Measurements from ENCODE around the gene LTBP2. TPM values are rescaled to one million over a fixed set of nuclear protein-coding genes. Genes with fewer than 3 reads are reported as not detected.

Gene LTBP2
- total RNA-seq, 1 experiment from 2014 or later = 1.5 TPM

- Histone ChIP-seq H3K27me3 (ENCODE audit: insufficient read depth, low read length) (no peaks in the 10 kb centered on the region), H2AFZ (ENCODE audit: low read depth, low read length, poor library complexity, severe bottlenecking) (no peak overlapping the region), H3K4me2 (ENCODE audit: low read length) (no peak overlapping the region), H3K9me3 (ENCODE audit: control insufficient read depth in 1 of 2, insufficient read depth in 1 of 2, low read depth in 1 of 2, low read length in 2 of 2) (no peaks in the 10 kb centered on the region), H3K4me1 (ENCODE audit: control insufficient read depth in 1 of 2, insufficient read depth in 2 of 2, low read length in 2 of 2) (0 out of 4 replicates have a peak, but pooled peaks cover 0 to 3% of the 10 kb centered on the region in 2 experiments), H3K27ac (ENCODE audit: low read depth, low read length) (no peak overlapping the region), H3K36me3 (ENCODE audit: control insufficient read depth in 1 of 2, insufficient read depth in 2 of 2, low read length in 2 of 2) (no peaks in the 10 kb centered on the region), H3K79me2 (ENCODE audit: insufficient read depth, low read length) (no peaks in the 10 kb centered on the region), H3K9ac (ENCODE audit: low read length) (no peak overlapping the region), H4K20me1 (ENCODE audit: insufficient read depth) (no peaks in the 10 kb centered on the region), H3K4me3 (replicated peaks in 1 of 2; ENCODE audit: low read depth in 1 of 2, low read length in 2 of 2) (no peak overlapping the region), H3K9me2 (ENCODE audit: insufficient read depth) (no peaks in the 10 kb centered on the region)
- CTCF ChIA-PET = no interaction called here
- RAD21 ChIA-PET (ENCODE audit: low non-redundant PET in 1 of 2, low total read pairs in 2 of 2, uncharacterized antibody in 2 of 2, unreplicated experiment in 2 of 2) = no interaction called here
- ATAC-seq (no peak), DNase-seq (ENCODE audit: low read depth, low spot score) (no peak)
- POLR2A ChIA-PET = no interaction called here
- no TSS peak for BruUV-seq (replicated peaks)
- intact Hi-C loops (cut with micrococcal nuclease) = no loop called here
- TF ChIP-seq, protein P1, sequence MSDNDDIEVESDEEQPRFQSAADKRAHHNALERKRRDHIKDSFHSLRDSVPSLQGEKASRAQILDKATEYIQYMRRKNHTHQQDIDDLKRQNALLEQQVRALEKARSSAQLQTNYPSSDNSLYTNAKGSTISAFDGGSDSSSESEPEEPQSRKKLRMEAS (IDR thresholded peaks at IDR 0.05) = no peak
- no peak for TF ChIP-seq ZNF274 (IDR thresholded peaks at IDR 0.05; ENCODE audit: low read depth, low read length)
- no peak for TF ChIP-seq RAD21 (IDR thresholded peaks at IDR 0.05; ENCODE audit: low read depth)
- no peak for TF ChIP-seq EZH2 (IDR thresholded peaks at IDR 0.05)
- TF ChIP-seq SIN3A (IDR thresholded peaks at IDR 0.05; ENCODE audit: low read depth) = no peak
- TF ChIP-seq SRF (IDR thresholded peaks at IDR 0.05; ENCODE audit: low read depth) = no peak
- no peak for TF ChIP-seq YY1 (IDR thresholded peaks at IDR 0.05; ENCODE audit: extremely low read depth, insufficient replicate concordance, low read depth, low read length)
- TF ChIP-seq, protein P2, sequence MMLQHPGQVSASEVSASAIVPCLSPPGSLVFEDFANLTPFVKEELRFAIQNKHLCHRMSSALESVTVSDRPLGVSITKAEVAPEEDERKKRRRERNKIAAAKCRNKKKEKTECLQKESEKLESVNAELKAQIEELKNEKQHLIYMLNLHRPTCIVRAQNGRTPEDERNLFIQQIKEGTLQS (IDR thresholded peaks at IDR 0.05) = no peak
- TF ChIP-seq ZFX (IDR thresholded peaks at IDR 0.05) = no peak
- TF ChIP-seq, protein P3, sequence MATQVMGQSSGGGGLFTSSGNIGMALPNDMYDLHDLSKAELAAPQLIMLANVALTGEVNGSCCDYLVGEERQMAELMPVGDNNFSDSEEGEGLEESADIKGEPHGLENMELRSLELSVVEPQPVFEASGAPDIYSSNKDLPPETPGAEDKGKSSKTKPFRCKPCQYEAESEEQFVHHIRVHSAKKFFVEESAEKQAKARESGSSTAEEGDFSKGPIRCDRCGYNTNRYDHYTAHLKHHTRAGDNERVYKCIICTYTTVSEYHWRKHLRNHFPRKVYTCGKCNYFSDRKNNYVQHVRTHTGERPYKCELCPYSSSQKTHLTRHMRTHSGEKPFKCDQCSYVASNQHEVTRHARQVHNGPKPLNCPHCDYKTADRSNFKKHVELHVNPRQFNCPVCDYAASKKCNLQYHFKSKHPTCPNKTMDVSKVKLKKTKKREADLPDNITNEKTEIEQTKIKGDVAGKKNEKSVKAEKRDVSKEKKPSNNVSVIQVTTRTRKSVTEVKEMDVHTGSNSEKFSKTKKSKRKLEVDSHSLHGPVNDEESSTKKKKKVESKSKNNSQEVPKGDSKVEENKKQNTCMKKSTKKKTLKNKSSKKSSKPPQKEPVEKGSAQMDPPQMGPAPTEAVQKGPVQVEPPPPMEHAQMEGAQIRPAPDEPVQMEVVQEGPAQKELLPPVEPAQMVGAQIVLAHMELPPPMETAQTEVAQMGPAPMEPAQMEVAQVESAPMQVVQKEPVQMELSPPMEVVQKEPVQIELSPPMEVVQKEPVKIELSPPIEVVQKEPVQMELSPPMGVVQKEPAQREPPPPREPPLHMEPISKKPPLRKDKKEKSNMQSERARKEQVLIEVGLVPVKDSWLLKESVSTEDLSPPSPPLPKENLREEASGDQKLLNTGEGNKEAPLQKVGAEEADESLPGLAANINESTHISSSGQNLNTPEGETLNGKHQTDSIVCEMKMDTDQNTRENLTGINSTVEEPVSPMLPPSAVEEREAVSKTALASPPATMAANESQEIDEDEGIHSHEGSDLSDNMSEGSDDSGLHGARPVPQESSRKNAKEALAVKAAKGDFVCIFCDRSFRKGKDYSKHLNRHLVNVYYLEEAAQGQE (IDR thresholded peaks at IDR 0.05; ENCODE audit: low read depth) = no peak
- no peak for TF ChIP-seq JUND (IDR thresholded peaks at IDR 0.05)
- no peak for TF ChIP-seq CBX3 (IDR thresholded peaks at IDR 0.05; ENCODE audit: low read depth)
- no peak for TF ChIP-seq SP1 (IDR thresholded peaks at IDR 0.05; ENCODE audit: low read depth)
- TF ChIP-seq EZH2phosphoT487 (IDR thresholded peaks at IDR 0.05; ENCODE audit: borderline replicate concordance) = no peak
- TF ChIP-seq TCF7L2 (IDR thresholded peaks at IDR 0.05; ENCODE audit: borderline replicate concordance, extremely low read depth, insufficient read depth, insufficient read length) = no peak
- TF ChIP-seq ELF1 (IDR thresholded peaks at IDR 0.05; ENCODE audit: borderline replicate concordance, low read depth) = no peak
- no peak for TF ChIP-seq CTCF (IDR thresholded peaks at IDR 0.05 in 2 of 3, conservative IDR thresholded peaks at IDR 0.05 in 1 of 3; ENCODE audit: borderline replicate concordance in 1 of 3, insufficient read depth in 1 of 3, low read depth in 2 of 3, low read length in 2 of 3)
- TF ChIP-seq ZBTB33 (IDR thresholded peaks at IDR 0.05; ENCODE audit: extremely low read depth, insufficient replicate concordance, low read length) = no peak
- no peak for TF ChIP-seq POLR2A (IDR thresholded peaks at IDR 0.05; ENCODE audit: borderline replicate concordance, extremely low read depth, insufficient read depth, insufficient read length)
Measured at GRCh38 chr14:74456684-74457564, 155.1 kb downstream of the LTBP2 start.
